ENCODE measurements around the gene AGAP1.

Gene AGAP1

DNA sequence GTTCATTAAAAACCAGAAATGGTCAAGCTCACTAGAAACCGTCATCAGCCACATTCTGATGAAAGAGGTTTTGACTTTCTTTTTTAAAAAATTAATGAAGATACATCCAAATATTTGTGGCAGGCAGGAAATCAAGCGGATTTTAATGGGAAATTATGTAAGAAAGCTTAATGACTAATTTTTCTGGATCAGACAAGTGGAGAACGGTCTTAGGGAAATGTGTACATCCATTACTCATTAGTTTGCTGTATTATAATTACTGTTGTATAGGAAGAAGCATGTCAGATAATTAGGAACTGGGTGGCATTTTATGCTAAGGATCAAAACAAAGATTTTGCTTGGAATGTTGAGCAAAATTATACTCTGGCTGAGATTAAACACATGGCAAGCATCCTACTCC, 39.4 kb downstream of the AGAP1 start:
- ATAC-seq (replicated peaks; ENCODE audit: extremely low read depth, poor library complexity, severe bottlenecking) (no peak), DNase-seq (ENCODE audit: low spot score in 2 of 2) (no peak)
- Mint-ChIP-seq H3K27ac (ENCODE audit: low read depth) (no peak overlapping the region), H3K4me3 (no peak overlapping the region), H3K4me1 (peaks cover 7% of the 10 kb centered on the region), H3K36me3 (ENCODE audit: insufficient read depth) (peaks cover 2% of the 10 kb centered on the region), H3K9me3 (no peaks in the 10 kb centered on the region), H3K27me3 (peaks cover 12% of the 10 kb centered on the region)

DNA sequence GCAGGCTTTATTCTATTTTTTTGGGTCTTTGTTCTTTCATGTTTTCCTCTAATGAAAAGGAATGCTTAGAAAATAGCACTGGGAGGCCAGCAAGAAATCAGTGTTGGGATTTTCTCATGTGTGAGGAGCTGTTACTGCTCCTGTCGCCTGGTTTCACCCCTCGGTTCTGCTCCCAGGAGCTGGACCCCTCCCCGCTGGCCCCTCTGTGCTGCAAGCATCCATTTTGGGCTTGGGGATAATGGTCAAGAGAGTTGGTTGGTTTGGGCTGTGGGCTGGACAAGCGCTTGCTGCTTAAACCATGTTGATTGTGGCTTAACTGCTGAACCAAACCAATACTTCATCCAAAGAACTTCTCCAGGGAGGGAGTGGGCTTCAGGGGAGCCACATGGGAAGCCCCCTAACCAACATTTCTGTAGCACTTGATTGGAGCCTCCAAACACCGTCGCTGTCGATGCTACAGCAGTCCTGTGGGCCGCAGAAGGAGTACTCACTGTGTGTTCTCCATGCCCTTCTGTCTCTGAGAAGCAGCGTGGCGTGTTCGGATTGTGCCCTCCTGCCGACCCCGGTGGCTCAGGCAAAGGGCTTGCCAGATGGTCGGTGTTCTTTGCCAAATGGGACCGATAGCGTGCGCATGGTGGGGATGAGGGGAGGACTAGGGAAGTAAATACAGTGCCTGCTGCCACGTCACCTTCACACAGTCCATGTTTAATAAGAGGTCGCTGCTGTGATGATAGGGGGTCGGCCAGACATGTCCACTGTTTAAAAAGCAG, 40.0 kb downstream of the AGAP1 start:
- Mint-ChIP-seq H3K4me3 (no peak overlapping the region), H3K9me3 (no peaks in the 10 kb centered on the region), H3K4me1 (peaks cover 7% of the 10 kb centered on the region), H3K27me3 (peaks cover 12% of the 10 kb centered on the region), H3K36me3 (ENCODE audit: insufficient read depth) (peaks cover 2% of the 10 kb centered on the region), H3K27ac (ENCODE audit: low read depth) (no peak overlapping the region)
- ATAC-seq (replicated peaks; ENCODE audit: extremely low read depth, poor library complexity, severe bottlenecking) (no peak), DNase-seq (ENCODE audit: low spot score in 2 of 2) (no peak)

DNA sequence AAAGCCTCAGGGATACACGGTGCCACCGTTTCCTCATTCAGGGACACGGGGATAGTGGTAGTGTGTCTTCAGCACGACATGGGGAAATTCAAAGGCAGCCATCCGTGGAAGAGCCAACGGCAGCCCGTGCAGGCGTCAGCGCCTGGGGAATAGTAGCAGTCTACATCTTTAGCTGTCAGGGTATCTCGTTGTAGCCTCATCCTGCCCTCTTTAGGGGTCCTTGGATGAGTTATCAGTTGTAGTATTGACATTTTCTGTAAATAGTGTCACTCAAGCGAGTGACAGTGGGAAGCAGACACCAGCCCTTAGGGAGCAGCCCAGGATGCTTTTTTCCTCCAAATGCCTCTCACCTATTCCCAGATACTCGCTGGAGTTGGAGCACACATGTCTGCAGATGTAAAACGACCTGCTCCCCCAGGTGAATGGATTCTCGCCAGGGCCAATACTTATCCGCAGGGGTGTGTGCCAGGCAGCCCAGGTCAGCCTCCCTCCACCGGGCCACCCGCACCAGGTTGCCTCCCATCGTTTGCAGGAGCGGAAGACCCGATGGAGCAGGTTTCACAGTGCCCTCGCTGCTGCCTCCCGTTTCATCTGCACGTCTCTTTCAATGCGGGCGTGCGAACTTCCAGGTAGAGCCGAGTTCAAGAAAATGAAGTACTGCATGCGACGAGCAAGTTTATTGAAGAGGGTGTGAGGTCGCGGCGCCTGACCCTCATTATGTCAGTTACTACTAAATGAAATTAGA, 41.0 kb downstream of the AGAP1 start:
- Mint-ChIP-seq H3K27me3 (peaks cover 2% of the 10 kb centered on the region), H3K27ac (ENCODE audit: low read depth) (no peak overlapping the region), H3K4me1 (peaks cover 11% of the 10 kb centered on the region), H3K36me3 (ENCODE audit: insufficient read depth) (peaks cover 2% of the 10 kb centered on the region), H3K9me3 (no peaks in the 10 kb centered on the region), H3K4me3 (no peak overlapping the region)
- DNase-seq (ENCODE audit: low spot score in 2 of 2) (no peak), ATAC-seq (replicated peaks; ENCODE audit: extremely low read depth, poor library complexity, severe bottlenecking) (no peak)

DNA sequence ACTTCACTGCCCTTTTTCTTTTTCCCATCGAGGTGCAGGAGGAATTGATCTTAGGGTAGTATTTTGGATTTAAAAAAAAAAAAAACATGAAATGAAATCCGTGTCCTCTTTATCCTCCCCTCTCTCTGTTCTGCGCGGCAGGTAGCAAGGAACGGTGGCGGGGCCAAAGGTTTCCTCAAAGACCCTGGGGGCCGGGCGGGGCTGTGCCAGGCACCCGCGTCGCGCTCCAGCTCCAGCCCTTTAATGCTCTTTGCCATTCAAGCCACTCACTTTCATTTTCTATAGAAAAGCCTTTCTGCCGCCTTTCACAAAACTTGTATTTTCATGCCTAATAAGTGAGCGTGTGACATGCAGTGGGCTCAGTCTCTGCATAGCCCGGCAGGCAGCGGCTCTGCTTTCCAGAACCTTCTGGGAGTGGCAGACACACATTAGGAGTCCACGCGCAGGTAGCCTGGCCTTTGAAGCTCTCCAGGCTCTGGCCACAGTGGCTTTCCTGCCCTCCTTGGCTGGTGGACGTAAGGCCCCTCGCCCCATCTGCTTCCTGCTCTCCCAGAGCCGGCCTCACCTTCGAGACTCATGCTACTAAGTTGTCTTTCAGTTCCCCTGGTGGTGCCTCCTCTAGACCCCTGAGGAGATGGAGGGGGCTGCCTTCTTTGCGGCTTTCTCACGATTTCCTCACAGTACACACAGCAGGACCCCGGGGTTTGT, 41.7 kb downstream of the AGAP1 start:
- ATAC-seq (replicated peaks; ENCODE audit: extremely low read depth, poor library complexity, severe bottlenecking), result no peak

DNA sequence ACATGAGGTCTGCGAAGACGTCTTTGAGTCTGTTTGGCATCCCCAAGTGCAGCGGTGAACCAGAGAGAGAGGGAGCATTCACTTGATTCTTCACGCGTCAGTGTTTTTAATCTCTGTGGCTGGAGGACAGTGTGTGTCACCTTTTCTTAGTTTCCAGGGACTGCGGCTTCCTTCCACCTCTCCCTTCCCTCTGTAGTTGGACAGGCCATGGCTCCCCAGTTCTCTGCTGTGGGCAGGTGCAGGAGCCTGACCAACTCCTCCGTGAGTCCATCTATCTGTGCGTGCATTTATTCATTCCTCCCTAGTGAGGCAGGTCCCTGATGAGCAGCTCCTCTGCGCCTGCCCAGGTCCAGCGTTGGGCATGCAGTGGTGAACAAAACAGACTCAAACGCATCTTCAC, 42.9 kb downstream of the AGAP1 start:
- DNase-seq (ENCODE audit: low spot score in 2 of 2), result no peak
- H3K36me3 Mint-ChIP-seq (ENCODE audit: insufficient read depth), result peaks cover 2% of the 10 kb centered on the region
- peaks cover 11% of the 10 kb centered on the region for H3K4me1 Mint-ChIP-seq
- ATAC-seq (replicated peaks; ENCODE audit: extremely low read depth, poor library complexity, severe bottlenecking), result no peak
- H3K27ac Mint-ChIP-seq (ENCODE audit: low read depth), result peak overlapping the region; percentile 39
- H3K27me3 Mint-ChIP-seq, result no peaks in the 10 kb centered on the region
- no peaks in the 10 kb centered on the region for H3K9me3 Mint-ChIP-seq
- H3K4me3 Mint-ChIP-seq, result no peak overlapping the region

More for the DNA sequence above, 41.7 kb downstream of the AGAP1 start:
- H3K4me3 Mint-ChIP-seq, result no peak overlapping the region
- no peaks in the 10 kb centered on the region for H3K27me3 Mint-ChIP-seq
- no peaks in the 10 kb centered on the region for H3K9me3 Mint-ChIP-seq
- no peak overlapping the region for H3K27ac Mint-ChIP-seq (ENCODE audit: low read depth)
- H3K4me1 Mint-ChIP-seq, result peaks cover 11% of the 10 kb centered on the region
- peaks cover 2% of the 10 kb centered on the region for H3K36me3 Mint-ChIP-seq (ENCODE audit: insufficient read depth)
- no peak for DNase-seq (ENCODE audit: low spot score in 2 of 2)

DNA sequence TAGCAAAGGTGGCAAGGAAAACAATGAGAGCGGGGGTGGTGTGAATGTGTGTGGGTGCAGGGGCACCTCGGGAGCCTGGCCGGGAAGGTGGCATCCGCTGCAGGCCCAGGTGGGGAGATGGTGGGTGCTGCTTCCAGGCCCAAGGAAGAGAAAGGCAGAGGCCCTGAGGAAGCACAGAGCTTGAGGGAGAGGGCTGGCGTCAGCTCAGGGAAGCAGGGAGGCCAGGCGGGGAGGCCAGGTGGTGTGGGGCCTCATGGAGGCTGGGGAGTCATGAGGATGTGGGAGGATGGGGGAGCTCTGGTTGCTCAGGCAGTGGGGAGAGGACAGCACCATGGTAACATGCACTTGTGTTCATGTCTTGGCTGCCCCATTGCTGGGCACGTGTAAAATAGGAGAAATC, 43.3 kb downstream of the AGAP1 start:
- H3K4me3 Mint-ChIP-seq, result no peak overlapping the region
- ATAC-seq (replicated peaks; ENCODE audit: extremely low read depth, poor library complexity, severe bottlenecking) (no peak), DNase-seq (ENCODE audit: low spot score in 2 of 2) (no peak)
- peaks cover 11% of the 10 kb centered on the region for H3K4me1 Mint-ChIP-seq
- peaks cover 2% of the 10 kb centered on the region for H3K36me3 Mint-ChIP-seq (ENCODE audit: insufficient read depth)
- H3K27ac Mint-ChIP-seq (ENCODE audit: low read depth), result peak overlapping the region; percentile 39
- H3K27me3 Mint-ChIP-seq, result no peaks in the 10 kb centered on the region
- no peaks in the 10 kb centered on the region for H3K9me3 Mint-ChIP-seq

DNA sequence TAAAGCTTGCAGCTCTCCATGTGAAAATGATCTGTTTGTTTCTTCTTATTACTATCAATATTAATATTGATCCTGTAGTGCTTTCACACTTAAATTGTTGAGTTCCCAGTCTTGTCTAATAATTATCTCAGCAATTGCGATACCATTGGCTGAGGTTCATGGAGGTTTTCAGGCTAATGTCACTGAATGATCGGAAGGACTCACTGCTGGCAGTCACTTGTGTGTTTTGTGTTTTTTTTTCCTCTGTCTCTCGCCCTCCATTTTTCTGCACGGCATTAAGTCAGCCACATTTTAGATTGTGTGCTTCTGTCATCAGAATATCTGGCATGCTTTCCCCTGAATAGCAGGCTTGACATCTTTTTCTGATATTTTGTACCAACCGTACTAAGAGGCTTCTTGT, 43.7 kb downstream of the AGAP1 start:
- no peak overlapping the region for H3K27ac Mint-ChIP-seq (ENCODE audit: low read depth)
- DNase-seq (ENCODE audit: low spot score in 2 of 2) (no peak), ATAC-seq (replicated peaks; ENCODE audit: extremely low read depth, poor library complexity, severe bottlenecking) (no peak)
- no peaks in the 10 kb centered on the region for H3K27me3 Mint-ChIP-seq
- H3K9me3 Mint-ChIP-seq, result no peaks in the 10 kb centered on the region
- peaks cover 11% of the 10 kb centered on the region for H3K4me1 Mint-ChIP-seq
- no peak overlapping the region for H3K4me3 Mint-ChIP-seq
- peaks cover 2% of the 10 kb centered on the region for H3K36me3 Mint-ChIP-seq (ENCODE audit: insufficient read depth)

DNA sequence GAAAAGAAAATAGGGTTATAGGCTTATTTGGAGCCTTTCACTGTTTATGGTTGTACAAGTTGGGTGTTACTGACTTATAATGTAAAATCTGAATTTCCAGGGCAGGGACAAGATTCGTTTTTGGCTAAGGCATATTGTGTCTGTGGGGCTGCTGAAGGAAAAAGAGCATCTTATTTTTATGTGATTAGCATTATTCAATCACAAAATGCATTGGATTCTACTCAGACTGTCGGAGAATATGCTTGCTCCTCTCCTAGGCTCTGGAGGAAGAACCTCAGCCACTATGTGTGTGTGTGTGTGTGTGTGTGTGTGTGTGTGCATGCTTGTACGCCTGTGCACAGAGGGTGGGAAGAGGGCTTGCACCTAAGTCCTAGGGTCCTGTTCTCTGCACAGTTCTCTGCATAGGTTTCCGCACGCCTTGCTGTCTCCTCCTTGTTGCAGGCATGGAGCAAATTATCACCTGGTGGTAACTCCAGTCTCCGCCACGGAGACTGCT, 44.3 kb downstream of the AGAP1 start:
- no peak overlapping the region for H3K27ac Mint-ChIP-seq (ENCODE audit: low read depth)
- no peaks in the 10 kb centered on the region for H3K9me3 Mint-ChIP-seq
- ATAC-seq (replicated peaks; ENCODE audit: extremely low read depth, poor library complexity, severe bottlenecking) (no peak), DNase-seq (ENCODE audit: low spot score in 2 of 2) (no peak)
- no peaks in the 10 kb centered on the region for H3K27me3 Mint-ChIP-seq
- H3K4me1 Mint-ChIP-seq, result peaks cover 11% of the 10 kb centered on the region
- H3K4me3 Mint-ChIP-seq, result no peak overlapping the region
- peaks cover 2% of the 10 kb centered on the region for H3K36me3 Mint-ChIP-seq (ENCODE audit: insufficient read depth)

DNA sequence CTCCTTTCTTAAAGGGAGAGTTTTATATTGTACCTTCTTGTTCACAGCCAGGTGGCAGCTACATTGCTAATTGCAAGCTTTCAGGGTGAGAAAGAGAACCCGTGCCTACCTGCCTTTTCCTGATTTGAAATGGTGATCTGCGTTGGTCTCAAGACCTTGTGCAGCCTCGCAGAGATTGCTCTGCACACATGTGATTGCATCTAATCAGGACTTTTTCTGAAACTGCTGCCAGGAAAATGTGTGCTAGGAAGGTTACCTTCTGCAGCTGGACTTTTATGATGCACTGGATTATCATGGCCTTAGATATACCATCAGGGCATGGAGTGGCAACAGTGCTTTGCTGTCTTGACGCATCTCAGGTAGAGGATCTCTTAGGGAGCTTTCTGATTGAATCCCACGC, 45.1 kb downstream of the AGAP1 start:
- Mint-ChIP-seq H3K27ac (ENCODE audit: low read depth) (no peak overlapping the region), H3K27me3 (no peaks in the 10 kb centered on the region), H3K4me1 (peaks cover 11% of the 10 kb centered on the region), H3K36me3 (ENCODE audit: insufficient read depth) (peaks cover 2% of the 10 kb centered on the region), H3K4me3 (no peak overlapping the region), H3K9me3 (no peaks in the 10 kb centered on the region)
- ATAC-seq (replicated peaks; ENCODE audit: extremely low read depth, poor library complexity, severe bottlenecking) (no peak), DNase-seq (ENCODE audit: low spot score in 2 of 2) (no peak)

DNA sequence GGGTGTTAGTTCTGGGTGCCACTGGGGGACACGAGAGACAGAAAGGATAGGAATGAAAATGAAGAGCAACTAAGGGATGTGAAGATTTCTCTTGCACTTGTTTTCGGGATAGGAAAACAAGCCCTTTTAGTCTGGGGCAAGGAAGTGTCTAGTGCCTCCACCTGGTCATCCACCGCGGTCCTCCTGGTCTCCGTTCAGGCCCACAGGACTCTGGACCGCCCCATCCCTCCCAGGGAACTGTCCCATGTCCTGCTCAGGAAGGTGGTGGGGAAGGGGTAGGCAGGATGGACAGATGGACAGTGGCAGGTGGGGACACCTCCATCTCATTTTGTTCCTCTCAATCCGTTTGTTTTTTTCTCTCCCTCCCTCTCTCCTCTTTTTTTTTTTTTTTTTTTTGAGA, 45.9 kb downstream of the AGAP1 start:
- H3K36me3 Mint-ChIP-seq (ENCODE audit: insufficient read depth), result peaks cover 2% of the 10 kb centered on the region
- DNase-seq (ENCODE audit: low spot score in 2 of 2) (no peak), ATAC-seq (replicated peaks; ENCODE audit: extremely low read depth, poor library complexity, severe bottlenecking) (no peak)
- no peaks in the 10 kb centered on the region for H3K27me3 Mint-ChIP-seq
- H3K27ac Mint-ChIP-seq (ENCODE audit: low read depth), result no peak overlapping the region
- no peak overlapping the region for H3K4me3 Mint-ChIP-seq
- H3K9me3 Mint-ChIP-seq, result no peaks in the 10 kb centered on the region
- peaks cover 11% of the 10 kb centered on the region for H3K4me1 Mint-ChIP-seq

DNA sequence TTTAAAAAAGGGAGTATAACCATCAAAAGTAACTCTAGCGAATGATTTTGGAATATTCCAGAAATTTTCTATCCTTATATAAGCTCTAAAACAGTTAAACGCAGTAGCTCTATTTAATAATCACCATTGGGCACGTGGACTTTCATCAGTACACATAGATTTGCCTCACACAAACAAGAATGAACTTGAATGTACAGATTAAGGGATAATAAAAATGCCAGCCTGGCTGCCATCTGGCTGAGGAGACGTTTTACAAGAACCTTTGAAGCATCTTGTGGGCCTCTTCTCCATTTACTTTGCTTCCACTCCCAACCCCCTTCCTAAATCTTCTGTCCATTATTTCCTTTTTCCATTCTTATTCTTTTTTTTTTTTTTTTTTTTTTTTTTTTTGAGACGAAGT, 47.2 kb downstream of the AGAP1 start:
- H3K27ac Mint-ChIP-seq (ENCODE audit: low read depth), result no peak overlapping the region
- H3K36me3 Mint-ChIP-seq (ENCODE audit: insufficient read depth), result peaks cover 2% of the 10 kb centered on the region
- no peak for ATAC-seq (replicated peaks; ENCODE audit: extremely low read depth, poor library complexity, severe bottlenecking)
- peaks cover 19% of the 10 kb centered on the region for H3K4me1 Mint-ChIP-seq
- DNase-seq (ENCODE audit: low spot score in 2 of 2), result no peak
- no peaks in the 10 kb centered on the region for H3K27me3 Mint-ChIP-seq
- no peaks in the 10 kb centered on the region for H3K9me3 Mint-ChIP-seq
- no peak overlapping the region for H3K4me3 Mint-ChIP-seq

DNA sequence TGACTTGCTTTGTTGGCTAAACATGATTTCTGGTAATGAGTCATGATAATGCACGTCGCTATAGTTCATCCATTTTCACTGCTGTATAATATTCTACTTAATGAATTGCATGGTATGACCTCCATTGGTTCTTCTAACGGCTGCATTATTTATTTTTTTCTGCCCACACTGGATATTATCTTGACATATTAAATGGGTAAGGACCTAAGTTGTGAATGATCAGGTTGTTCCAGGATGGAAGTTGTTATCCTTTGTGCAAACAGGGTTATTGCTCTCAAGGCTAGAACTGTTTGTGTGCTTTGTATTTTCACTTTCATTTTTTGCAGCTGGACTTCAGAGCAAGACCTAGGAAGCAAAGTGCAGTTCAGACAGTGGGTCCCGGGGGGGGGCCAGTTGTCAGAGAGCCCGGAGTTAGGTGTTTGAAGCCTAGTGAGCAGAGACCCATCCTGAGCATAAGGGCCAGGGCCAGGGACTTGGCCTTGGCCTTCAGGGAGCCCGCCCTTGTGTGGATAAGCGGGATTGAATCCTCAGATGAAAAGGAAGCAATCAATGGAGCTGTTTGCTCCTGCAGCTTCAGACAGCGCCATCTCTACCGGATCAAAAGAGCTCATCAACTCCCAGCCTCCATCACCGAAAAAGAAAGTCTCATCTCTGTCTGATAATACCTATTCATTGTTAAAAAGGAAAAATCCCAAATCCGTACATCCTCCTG, 48.2 kb downstream of the AGAP1 start:
- H3K36me3 Mint-ChIP-seq (ENCODE audit: insufficient read depth), result no peaks in the 10 kb centered on the region
- H3K9me3 Mint-ChIP-seq, result no peaks in the 10 kb centered on the region
- no peak overlapping the region for H3K27ac Mint-ChIP-seq (ENCODE audit: low read depth)
- no peak for DNase-seq (ENCODE audit: low spot score in 2 of 2)
- peaks cover 20% of the 10 kb centered on the region for H3K4me1 Mint-ChIP-seq
- no peak for ATAC-seq (replicated peaks; ENCODE audit: extremely low read depth, poor library complexity, severe bottlenecking)
- no peaks in the 10 kb centered on the region for H3K27me3 Mint-ChIP-seq
- H3K4me3 Mint-ChIP-seq, result no peak overlapping the region
